SK-N-SH (cell line): ENCODE measurements around the gene S100A6. TPM values are rescaled to one million over a fixed set of nuclear protein-coding genes. Genes with fewer than 3 reads are reported as not detected.

ENCODE experiments used
- CTCF ChIA-PET: fragments of 300-600, 350-600 bp; formaldehyde crosslinking; extraction: SDS; loops from one replicate; lab custom pipeline; 2021; lab: Yijun Ruan, JAX
- POLR2A ChIA-PET: fragments of 350-600 bp; sonication (Branson Sonifier 250); formaldehyde crosslinking; extraction: SDS; loops from one replicate; lab custom pipeline; 2020; ENCODE audit warnings: antibody characterized with exemption, inconsistent platforms; lab: Yijun Ruan, JAX
- DNase-seq: peaks from one replicate; pipeline ENCODE4 v3.0.0; 2012
- H2AFZ ChIP-seq: fragments of 200-600 bp; sonication (generic); 2 replicates; pipeline ENCODE4 v1.8.1; 2016; ENCODE audit warnings: antibody characterized with exemption, mild to moderate bottlenecking, low read depth
- H3F3A ChIP-seq: fragments of 200-600 bp; sonication (generic); replicated peaks from 2 replicates; pipeline ENCODE3; 2016; ENCODE audit warnings: antibody characterized with exemption, mild to moderate bottlenecking; ENCODE audit not compliant: insufficient read depth
- H3K27ac ChIP-seq, 2 experiments: fragments of 200-500 bp in 1 of 2; fragments of 200-600 bp in 1 of 2; sonication (Bioruptor generic) in 1 of 2; sonication (generic), shearing (Covaris generic) in 1 of 2; 2 replicates each; pipeline versions ENCODE4 v1.5.1 to v1.6.1; 2014 to 2016; ENCODE audit warnings: low read depth in 2 of 2, inconsistent platforms in 1 of 2, low read length in 1 of 2, mild to moderate bottlenecking in 1 of 2, mixed read lengths in 1 of 2
- H3K27me3 ChIP-seq: fragments of 200-600 bp; sonication (generic), shearing (Covaris generic); 2 replicates; pipeline ENCODE4 v1.6.1; 2016; ENCODE audit warnings: mixed run types; ENCODE audit not compliant: insufficient read depth
- H3K36me3 ChIP-seq, 2 experiments: fragments of 200-500 bp in 1 of 2; fragments of 200-600 bp in 1 of 2; sonication (Bioruptor generic) in 1 of 2; sonication (generic) in 1 of 2; replicated peaks in 1 of 2; 2 replicates each; pipeline versions ENCODE3 to v1.5.1; 2014 to 2016; ENCODE audit warnings: low read length in 1 of 2, mild to moderate bottlenecking in 1 of 2; ENCODE audit not compliant: insufficient read depth in 2 of 2, control insufficient read depth in 1 of 2
- H3K4me1 ChIP-seq, 2 experiments: fragments of 200-500 bp in 1 of 2; fragments of 200-600 bp in 1 of 2; sonication (Bioruptor generic) in 1 of 2; sonication (generic), shearing (Covaris generic) in 1 of 2; 2 replicates each; pipeline versions ENCODE4 v1.5.1 to v1.6.1; 2014 to 2016; ENCODE audit warnings: low read depth in 1 of 2, low read length in 1 of 2, mixed run types in 1 of 2; ENCODE audit not compliant: insufficient read depth in 2 of 2, control insufficient read depth in 1 of 2
- H3K4me2 ChIP-seq: fragments of 200-600 bp; sonication (generic), shearing (Covaris generic); 2 replicates; pipeline ENCODE4 v1.6.1; 2017; ENCODE audit warnings: mixed run types
- H3K4me3 ChIP-seq, 2 experiments: fragments of 200-500 bp in 1 of 2; fragments of 200-600 bp in 1 of 2; sonication (Bioruptor generic) in 1 of 2; sonication (generic), shearing (Covaris generic) in 1 of 2; 2 replicates each; pipeline versions ENCODE4 v1.5.1 to v1.8.1; 2014 to 2016; ENCODE audit warnings: low read depth in 2 of 2, inconsistent platforms in 1 of 2, low read length in 1 of 2, mild to moderate bottlenecking in 1 of 2, mixed read lengths in 1 of 2, moderate library complexity in 1 of 2
- H3K79me2 ChIP-seq: fragments of 200-600 bp; sonication (generic); 2 replicates; pipeline ENCODE4 v1.8.1; 2017; ENCODE audit warnings: mild to moderate bottlenecking; ENCODE audit not compliant: insufficient read depth
- H3K9ac ChIP-seq: fragments of 200-600 bp; sonication (generic); 2 replicates; pipeline ENCODE4 v1.6.1; 2017; ENCODE audit warnings: mixed run types
- H3K9me2 ChIP-seq: fragments of 200-600 bp; sonication (generic); 2 replicates; pipeline ENCODE4 v1.6.1; 2017; ENCODE audit warnings: mixed run types
- H3K9me3 ChIP-seq: fragments of 200-600 bp; sonication (generic); 2 replicates; pipeline ENCODE4 v1.6.1; 2017; ENCODE audit warnings: mixed run types, mild to moderate bottlenecking, moderate library complexity
- H4K20me1 ChIP-seq: fragments of 200-600 bp; sonication (generic); 2 replicates; pipeline ENCODE4 v1.6.1; 2017; ENCODE audit warnings: mild to moderate bottlenecking, mixed run types; ENCODE audit not compliant: insufficient read depth
- GATA2 ChIP-seq: sonication (generic); formaldehyde crosslinking; IDR thresholded peaks from 2 replicates; pipeline ENCODE4 v1.5.0; 2020; ENCODE audit warnings: mild to moderate bottlenecking, missing genetic modification reagents
- MEF2A ChIP-seq: IDR thresholded peaks from 2 replicates; pipeline ENCODE4 v1.4.0; 2012; ENCODE audit warnings: low read depth, borderline replicate concordance
- MXI1 ChIP-seq: IDR thresholded peaks from 2 replicates; pipeline ENCODE4 v1.6.1; 2012; ENCODE audit warnings: mild to moderate bottlenecking, low read depth, low read length, improper control_type of control experiment
- POLR2AphosphoS5 ChIP-seq: IDR thresholded peaks from 2 replicates; pipeline ENCODE4 v1.6.1; 2012; ENCODE audit warnings: low read depth, low read length
- SIN3A ChIP-seq: IDR thresholded peaks from 2 replicates; pipeline ENCODE4 v1.6.1; 2012; ENCODE audit warnings: low read depth, mild to moderate bottlenecking, low read length, moderate library complexity, borderline replicate concordance
- TAF1 ChIP-seq: IDR thresholded peaks from 2 replicates; pipeline ENCODE4 v1.6.1; 2012; ENCODE audit warnings: low read depth, mild to moderate bottlenecking, low read length, moderate library complexity, borderline replicate concordance
- WGBS: methylation state at CpG from one replicate; pipeline ENCODE4 v1.1.6; 2017; ENCODE audit warnings: low lambda C conversion rate; 5-methylcytosine and 5-hydroxymethylcytosine counted together
- polyA plus RNA-seq, 3 experiments: library from polyadenylated mRNA; depleted of rRNA; stranded (reverse); fragments of >200 nt; gene quantifications; 2 replicates each; pipeline ENCODE4 v1.2.3, GENCODE V29; 2012
- TF ChIP-seq, protein P1 (sequence below): IDR thresholded peaks from 2 replicates; pipeline ENCODE4 v1.4.0; 2012; ENCODE audit warnings: low read depth
- TF ChIP-seq, protein P2 (sequence below): IDR thresholded peaks from 2 replicates; pipeline ENCODE4; 2012
- TF ChIP-seq, protein P3 (sequence below): IDR thresholded peaks from 2 replicates; pipeline ENCODE4 v1.4.0; 2012; ENCODE audit warnings: low read depth, borderline replicate concordance

S100A6 gene
- polyA plus RNA-seq, 1 of the 3 experiments (the other 2 are of a cell fraction): 895 TPM

DNA sequence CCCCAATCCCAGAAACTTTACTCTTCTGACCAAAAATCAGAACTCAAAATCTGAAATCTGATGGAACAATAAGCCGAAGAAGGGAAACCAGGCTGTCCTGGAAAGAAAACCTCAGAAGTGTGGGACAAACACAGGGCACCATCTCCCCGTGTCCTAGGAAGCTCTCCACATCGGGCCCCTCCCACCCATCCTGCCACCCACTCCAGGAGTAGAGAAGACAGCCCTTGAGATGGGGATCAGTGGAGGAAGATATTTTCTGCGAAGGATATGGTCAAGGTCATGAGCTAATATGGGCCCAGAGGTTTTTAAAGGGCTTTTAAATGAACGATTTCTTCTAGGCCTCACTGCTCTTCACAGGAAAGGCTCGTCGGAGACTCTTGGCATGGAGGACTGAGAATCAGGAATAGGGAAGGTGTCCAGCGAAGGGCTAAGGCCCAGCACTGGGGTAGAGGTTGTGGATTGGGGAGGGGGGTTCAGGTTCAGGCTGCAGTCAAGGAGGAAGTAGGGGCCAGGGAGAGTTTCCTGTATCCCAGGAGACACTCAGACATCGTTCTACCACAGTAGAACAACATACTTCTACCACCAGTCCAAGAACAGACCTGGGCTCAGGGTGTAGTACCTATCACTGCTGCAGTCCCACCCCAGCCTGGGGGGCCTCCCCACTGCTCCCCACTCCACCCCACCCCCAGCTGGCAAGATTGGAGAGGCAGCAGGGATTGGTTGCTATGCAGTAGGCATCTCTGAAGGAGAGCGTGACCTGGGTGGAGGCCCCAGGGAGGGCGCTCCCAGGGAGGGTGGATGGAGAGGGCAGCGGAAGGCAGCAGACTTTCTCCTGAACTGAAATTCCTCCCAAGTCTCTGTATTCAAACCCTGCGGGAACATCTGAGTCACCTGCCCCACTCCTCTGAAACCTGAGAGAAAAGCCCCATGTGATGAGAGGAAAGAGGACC is 6.1 kb upstream of the S100A6 start:
- ChIA-PET CTCF (interaction anchor here (0.6 to 1.7 kb wide), 3 partner anchors 9 to 31 kb away, joined by 3 to 6 read pairs (median 4); no protein-coding TSS in a partner anchor), POLR2A (no interaction called here)
- Histone ChIP-seq H3K9me2 (no peaks in the 10 kb centered on the region), H3K79me2 (no peaks in the 10 kb centered on the region), H3K4me2 (no peak overlapping the region), H3K36me3 (no peaks in the 10 kb centered on the region), H3K27me3 (no peaks in the 10 kb centered on the region), H3K9me3 (no peaks in the 10 kb centered on the region), H3K27ac (no peak overlapping the region), H4K20me1 (no peaks in the 10 kb centered on the region), H3K9ac (no peak overlapping the region), H3K4me3 (no peak overlapping the region), H3F3A (peaks cover 23% of the 10 kb centered on the region), H2AFZ (no peak overlapping the region), H3K4me1 (peaks cover 28 to 44% of the 10 kb centered on the region in 2 experiments; a peak in 3 of 4 replicates)
- DNase-seq: no peak
- 89% methylated on average over 13 of the region's 13 CpGs for WGBS
- TF ChIP-seq, protein P1, sequence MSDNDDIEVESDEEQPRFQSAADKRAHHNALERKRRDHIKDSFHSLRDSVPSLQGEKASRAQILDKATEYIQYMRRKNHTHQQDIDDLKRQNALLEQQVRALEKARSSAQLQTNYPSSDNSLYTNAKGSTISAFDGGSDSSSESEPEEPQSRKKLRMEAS: no peak

DNA sequence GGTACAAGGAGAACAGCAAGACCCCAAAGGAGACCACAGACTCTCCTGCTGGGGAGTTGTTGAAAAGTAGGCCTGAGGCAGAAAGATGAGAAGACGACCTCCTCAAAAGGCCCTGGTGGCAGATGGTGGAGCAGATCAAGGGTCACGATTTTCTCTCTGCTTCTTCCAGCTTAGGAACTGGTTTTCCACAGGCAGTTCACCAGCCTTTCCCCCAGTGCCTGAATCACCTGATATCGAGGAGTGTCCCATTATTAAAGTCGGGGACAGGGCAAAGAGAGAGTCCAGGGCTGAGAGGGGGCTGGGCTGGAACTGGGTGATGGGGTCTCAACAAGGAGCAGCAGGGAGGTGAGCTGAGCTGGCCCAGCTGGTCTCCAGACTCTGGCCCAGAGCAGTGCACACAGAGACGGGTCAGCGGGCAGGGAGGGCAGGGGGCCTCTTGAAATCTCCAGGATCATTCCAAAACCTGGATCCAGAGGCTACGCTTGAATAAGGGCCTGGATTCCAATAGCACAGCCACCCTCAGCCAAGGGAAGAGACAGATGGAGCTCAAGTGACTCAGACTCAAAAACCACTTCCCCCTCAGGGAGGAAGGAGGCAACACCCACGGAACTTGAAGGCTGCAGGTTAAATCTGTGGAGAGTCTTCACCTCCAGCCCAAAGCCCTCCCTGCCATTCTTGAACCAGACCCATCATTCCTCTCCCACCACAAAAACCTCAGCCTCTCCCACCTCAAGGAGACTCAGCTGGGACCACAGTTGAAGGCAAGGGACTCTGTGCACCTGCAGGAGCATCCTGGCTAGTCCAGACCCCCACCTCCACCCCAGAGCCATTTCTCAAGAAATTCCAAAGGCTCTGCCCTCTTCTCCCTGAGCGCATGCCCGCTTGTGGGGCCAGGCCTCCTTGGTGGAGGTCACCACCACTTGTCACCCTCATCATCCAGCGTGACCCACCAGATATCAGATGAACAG is 4.9 kb upstream of the S100A6 start, which contains the start of gene S100A5:
Gene S100A5, minus strand, starts transcription at position 541 of the 968 bp plus-strand sequence. CDS start 743 bp downstream, outside the sequence.
- no peaks in the 10 kb centered on the region for H3K36me3 ChIP-seq
- peaks cover 23% of the 10 kb centered on the region for H3F3A ChIP-seq
- H3K4me1 ChIP-seq: peaks cover 18 to 42% of the 10 kb centered on the region in 2 experiments; a peak in 3 of 4 replicates
- H3K27ac ChIP-seq: no peak within 1 kb of the TSS
- POLR2A ChIA-PET: no interaction called here
- H3K9me2 ChIP-seq: no peaks in the 10 kb centered on the region
- DNase-seq: no peak
- H3K4me2 ChIP-seq: no peak within 1 kb of the TSS
- no peak within 1 kb of the TSS for H3K4me3 ChIP-seq
- CTCF ChIA-PET: interaction anchor here (0.6 to 1.9 kb wide), 5 partner anchors 10 to 437 kb away, joined by 3 to 6 read pairs (median 5); partner anchors contain the start of gene JTB
- H3K9me3 ChIP-seq: no peaks in the 10 kb centered on the region
- no peaks in the 10 kb centered on the region for H3K27me3 ChIP-seq
- H3K9ac ChIP-seq: no peak within 1 kb of the TSS
- WGBS: 85% methylated on average over 11 of the region's 11 CpGs
- H3K79me2 ChIP-seq: peaks cover under 1% of the 10 kb centered on the region; the same call in 1 of the 2 replicates
- no peak for TF ChIP-seq POLR2AphosphoS5
- TF ChIP-seq, protein P2, sequence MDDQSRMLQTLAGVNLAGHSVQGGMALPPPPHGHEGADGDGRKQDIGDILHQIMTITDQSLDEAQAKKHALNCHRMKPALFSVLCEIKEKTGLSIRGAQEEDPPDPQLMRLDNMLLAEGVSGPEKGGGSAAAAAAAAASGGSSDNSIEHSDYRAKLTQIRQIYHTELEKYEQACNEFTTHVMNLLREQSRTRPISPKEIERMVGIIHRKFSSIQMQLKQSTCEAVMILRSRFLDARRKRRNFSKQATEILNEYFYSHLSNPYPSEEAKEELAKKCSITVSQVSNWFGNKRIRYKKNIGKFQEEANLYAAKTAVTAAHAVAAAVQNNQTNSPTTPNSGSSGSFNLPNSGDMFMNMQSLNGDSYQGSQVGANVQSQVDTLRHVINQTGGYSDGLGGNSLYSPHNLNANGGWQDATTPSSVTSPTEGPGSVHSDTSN: no peak
- no peak for TF ChIP-seq TAF1
- TF ChIP-seq MXI1: no peak
- TF ChIP-seq, protein P3, sequence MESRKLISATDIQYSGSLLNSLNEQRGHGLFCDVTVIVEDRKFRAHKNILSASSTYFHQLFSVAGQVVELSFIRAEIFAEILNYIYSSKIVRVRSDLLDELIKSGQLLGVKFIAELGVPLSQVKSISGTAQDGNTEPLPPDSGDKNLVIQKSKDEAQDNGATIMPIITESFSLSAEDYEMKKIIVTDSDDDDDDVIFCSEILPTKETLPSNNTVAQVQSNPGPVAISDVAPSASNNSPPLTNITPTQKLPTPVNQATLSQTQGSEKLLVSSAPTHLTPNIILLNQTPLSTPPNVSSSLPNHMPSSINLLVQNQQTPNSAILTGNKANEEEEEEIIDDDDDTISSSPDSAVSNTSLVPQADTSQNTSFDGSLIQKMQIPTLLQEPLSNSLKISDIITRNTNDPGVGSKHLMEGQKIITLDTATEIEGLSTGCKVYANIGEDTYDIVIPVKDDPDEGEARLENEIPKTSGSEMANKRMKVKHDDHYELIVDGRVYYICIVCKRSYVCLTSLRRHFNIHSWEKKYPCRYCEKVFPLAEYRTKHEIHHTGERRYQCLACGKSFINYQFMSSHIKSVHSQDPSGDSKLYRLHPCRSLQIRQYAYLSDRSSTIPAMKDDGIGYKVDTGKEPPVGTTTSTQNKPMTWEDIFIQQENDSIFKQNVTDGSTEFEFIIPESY: no peak
- TF ChIP-seq GATA2 (CRISPR knock-in tag): no peak
- TF ChIP-seq MEF2A: no peak
- no peak for TF ChIP-seq SIN3A
- H2AFZ ChIP-seq: no peak within 1 kb of the TSS
- no peaks in the 10 kb centered on the region for H4K20me1 ChIP-seq
